ENCODE measurements around the gene SRSF4.
"Not testable (repeated sequence)": the region's sequence is repeated elsewhere in the genome, so short reads cannot be mapped to it uniquely, and the experiment has no call there.

Gene SRSF4

GRCh38 chr1:29144178-29144577 lies 37.5 kb downstream of the SRSF4 start:
- no peak for TF ChIP-seq CTCF (IDR thresholded peaks at IDR 0.05; ENCODE audit: insufficient read depth, low read depth, low read length, missing control alignments)
- no peak for DNase-seq (ENCODE audit: low read depth)
- no peak overlapping the region for H3K4me3 ChIP-seq (ENCODE audit: low read depth, low read length)

- DNase-seq (ENCODE audit: low read depth): no peak
- no peak overlapping the region for H3K4me3 ChIP-seq (ENCODE audit: low read depth, low read length)
- no peak for TF ChIP-seq CTCF (IDR thresholded peaks at IDR 0.05; ENCODE audit: insufficient read depth, low read depth, low read length, missing control alignments)
These were observed 39.0 kb downstream of the SRSF4 start for GRCh38 chr1:29142714-29143113.

- no peak for TF ChIP-seq CTCF (IDR thresholded peaks at IDR 0.05; ENCODE audit: insufficient read depth, low read depth, low read length, missing control alignments)
- DNase-seq (ENCODE audit: low read depth): no peak
These were observed 45.2 kb downstream of the SRSF4 start for GRCh38 chr1:29136391-29136915.

GRCh38 chr1:29134695-29135028 lies 47.0 kb downstream of the SRSF4 start:
- no peak for TF ChIP-seq CTCF (IDR thresholded peaks at IDR 0.05; ENCODE audit: insufficient read depth, low read depth, low read length, missing control alignments)
- no peak overlapping the region for H3K4me3 ChIP-seq (ENCODE audit: low read depth, low read length)

More at GRCh38 chr1:29136391-29136915, 45.2 kb downstream of the SRSF4 start:
- H3K4me3 ChIP-seq (ENCODE audit: low read depth, low read length): no peak overlapping the region

GRCh38 chr1:29133861-29134694 lies 47.6 kb downstream of the SRSF4 start:
- no peak for TF ChIP-seq CTCF (IDR thresholded peaks at IDR 0.05; ENCODE audit: insufficient read depth, low read depth, low read length, missing control alignments)
- no peak for DNase-seq (ENCODE audit: low read depth)
- no peak overlapping the region for H3K4me3 ChIP-seq (ENCODE audit: low read depth, low read length)

More at GRCh38 chr1:29134695-29135028, 47.0 kb downstream of the SRSF4 start:
- no peak for DNase-seq (ENCODE audit: low read depth)

GRCh38 chr1:29131056-29131455 lies 50.6 kb downstream of the SRSF4 start:
- H3K4me3 ChIP-seq (ENCODE audit: low read depth, low read length); DNase-seq (ENCODE audit: low read depth): not testable (repeated sequence)

- DNase-seq (ENCODE audit: low read depth): no peak
- TF ChIP-seq CTCF (IDR thresholded peaks at IDR 0.05; ENCODE audit: insufficient read depth, low read depth, low read length, missing control alignments): no peak
- no peak overlapping the region for H3K4me3 ChIP-seq (ENCODE audit: low read depth, low read length)
These were observed 51.8 kb downstream of the SRSF4 start for GRCh38 chr1:29129916-29130315.

Data from GM12865 (cell line).